Natural killer cell treated with Interleukin-12 subunit alpha and Interleukin-12 subunit beta and Interleukin-15 and Interleukin-18, amount 100 ng/mL, for 72 hours (primary cell): ENCODE data around the gene ALDH1L1. TPM values are rescaled to one million over a fixed set of nuclear protein-coding genes. Genes with fewer than 3 reads are reported as not detected.

Experiments used
- ATAC-seq, 2 donors: fragments of 150-1000 bp; cut with Tn5 transposase in 1 of 2; sonication (Bioruptor Pico), chemical (Tn5 transposase) in 1 of 2; 2 replicates each; pipeline ENCODE4 v1.10.0; 2021
- DNase-seq: peaks from one replicate; pipeline ENCODE4 v3.0.0; 2022; ENCODE audit warnings: low spot score
- H3K27ac Mint-ChIP-seq, 2 donors: 1 replicate in 1 of 2; 2 replicates in 1 of 2; pipeline ENCODE4 v1.8.0; 2022; ENCODE audit warnings: mixed read lengths in 2 of 2, mild to moderate bottlenecking in 1 of 2, moderate library complexity in 1 of 2
- H3K27me3 Mint-ChIP-seq, 2 donors: 1 replicate in 1 of 2; 2 replicates in 1 of 2; pipeline ENCODE4 v1.8.0; 2022; ENCODE audit warnings: mixed read lengths in 2 of 2
- H3K36me3 Mint-ChIP-seq: one replicate; pipeline ENCODE4 v1.8.0; 2022; ENCODE audit warnings: mixed read lengths
- H3K4me1 Mint-ChIP-seq, 2 donors: 1 replicate in 1 of 2; 2 replicates in 1 of 2; pipeline ENCODE4 v1.8.0; 2022; ENCODE audit warnings: low read depth in 2 of 2, mixed read lengths in 2 of 2, mild to moderate bottlenecking in 1 of 2
- H3K4me3 Mint-ChIP-seq: one replicate; pipeline ENCODE4 v1.8.0; 2022; ENCODE audit warnings: mixed read lengths
- H3K9me3 Mint-ChIP-seq: 2 replicates; pipeline ENCODE4 v1.8.0; 2022; ENCODE audit warnings: mixed read lengths
- total RNA-seq, 2 donors: library from RNA; stranded (reverse); gene quantifications; one replicate each; pipeline ENCODE4 v1.2.3, GENCODE V29; 2022

ALDH1L1 gene
- total RNA-seq = not detected

GRCh38 chr3:126180477-126181397 lies at the start of gene ALDH1L1:
Gene ALDH1L1 (minus strand): TSS chr3:126180586. CDS start chr3:126160979, 19,607 bp downstream.
- Mint-ChIP-seq H3K4me3 (no peak within 1 kb of the TSS), H3K27me3 (peaks cover 35 to 41% of the 10 kb centered on the region in 2 donors), H3K36me3 (no peaks in the 10 kb centered on the region), H3K4me1 (no peaks in the 10 kb centered on the region), H3K27ac (no peak within 1 kb of the TSS), H3K9me3 (no peaks in the 10 kb centered on the region)
- DNase-seq (no peak), ATAC-seq (peak in 1 of 2 donors; percentile 29)

- Mint-ChIP-seq H3K36me3 (no peaks in the 10 kb centered on the region), H3K4me3 (no peak overlapping the region), H3K4me1 (no peaks in the 10 kb centered on the region), H3K27ac (no peak overlapping the region), H3K9me3 (no peaks in the 10 kb centered on the region), H3K27me3 (peaks cover 21 to 27% of the 10 kb centered on the region in 2 donors)
- DNase-seq (no peak), ATAC-seq (no peak)
Measured at GRCh38 chr3:126226374-126226773, 46.0 kb upstream of the ALDH1L1 start.

- Mint-ChIP-seq H3K27ac (no peak overlapping the region), H3K27me3 (peaks cover 42 to 75% of the 10 kb centered on the region in 2 donors), H3K9me3 (no peaks in the 10 kb centered on the region), H3K36me3 (no peaks in the 10 kb centered on the region), H3K4me1 (peaks cover 0 to 8% of the 10 kb centered on the region in 2 donors), H3K4me3 (no peak overlapping the region)
- DNase-seq (no peak), ATAC-seq (no peak)
Measured at GRCh38 chr3:126216416-126216815, 36.0 kb upstream of the ALDH1L1 start.

GRCh38 chr3:126213379-126214028 lies 33.1 kb upstream of the ALDH1L1 start:
- no peaks in the 10 kb centered on the region for H3K9me3 Mint-ChIP-seq

GRCh38 chr3:126212620-126213378 lies 32.4 kb upstream of the ALDH1L1 start:
- ATAC-seq (no peak), DNase-seq (no peak)
- peaks cover 48 to 65% of the 10 kb centered on the region in 2 donors for H3K27me3 Mint-ChIP-seq
- peaks cover 0 to 8% of the 10 kb centered on the region in 2 donors for H3K4me1 Mint-ChIP-seq
- H3K36me3 Mint-ChIP-seq = no peaks in the 10 kb centered on the region
- no peaks in the 10 kb centered on the region for H3K9me3 Mint-ChIP-seq
- H3K27ac Mint-ChIP-seq = no peak overlapping the region
- H3K4me3 Mint-ChIP-seq = peak overlapping the region; percentile 25

More at GRCh38 chr3:126213379-126214028, 33.1 kb upstream of the ALDH1L1 start:
- ATAC-seq (no peak), DNase-seq (no peak)
- H3K4me3 Mint-ChIP-seq = no peak overlapping the region
- H3K4me1 Mint-ChIP-seq = peaks cover 0 to 8% of the 10 kb centered on the region in 2 donors
- H3K27me3 Mint-ChIP-seq = peaks cover 44 to 71% of the 10 kb centered on the region in 2 donors
- H3K27ac Mint-ChIP-seq = no peak overlapping the region
- no peaks in the 10 kb centered on the region for H3K36me3 Mint-ChIP-seq

- Mint-ChIP-seq H3K36me3 (no peaks in the 10 kb centered on the region), H3K9me3 (no peaks in the 10 kb centered on the region), H3K4me1 (peaks cover 0 to 8% of the 10 kb centered on the region in 2 donors), H3K27ac (no peak overlapping the region), H3K4me3 (no peak overlapping the region), H3K27me3 (peaks cover 44 to 60% of the 10 kb centered on the region in 2 donors)
- DNase-seq (no peak), ATAC-seq (no peak)
Measured at GRCh38 chr3:126212250-126212619, 31.8 kb upstream of the ALDH1L1 start.

- Mint-ChIP-seq H3K27me3 (peaks cover 38 to 53% of the 10 kb centered on the region in 2 donors), H3K4me3 (no peak overlapping the region), H3K4me1 (peaks cover 0 to 8% of the 10 kb centered on the region in 2 donors), H3K9me3 (no peaks in the 10 kb centered on the region), H3K27ac (no peak overlapping the region), H3K36me3 (no peaks in the 10 kb centered on the region)
- DNase-seq (no peak), ATAC-seq (peak in 1 of 2 donors; percentile 8)
Measured at GRCh38 chr3:126211569-126211968, 31.2 kb upstream of the ALDH1L1 start.

- H3K27ac Mint-ChIP-seq = no peak overlapping the region
- peaks cover 36 to 49% of the 10 kb centered on the region in 2 donors for H3K27me3 Mint-ChIP-seq
- H3K9me3 Mint-ChIP-seq = no peaks in the 10 kb centered on the region
- no peak overlapping the region for H3K4me3 Mint-ChIP-seq
- DNase-seq = no peak
- H3K36me3 Mint-ChIP-seq = no peaks in the 10 kb centered on the region
- peaks cover 0 to 8% of the 10 kb centered on the region in 2 donors for H3K4me1 Mint-ChIP-seq
- peak in 1 of 2 donors; percentile 17 for ATAC-seq
Measured at GRCh38 chr3:126210606-126211005, 30.2 kb upstream of the ALDH1L1 start.

GRCh38 chr3:126209741-126210140 lies 29.4 kb upstream of the ALDH1L1 start:
- DNase-seq (no peak), ATAC-seq (no peak)
- H3K36me3 Mint-ChIP-seq = no peaks in the 10 kb centered on the region
- peaks cover 38 to 50% of the 10 kb centered on the region in 2 donors for H3K27me3 Mint-ChIP-seq
- H3K27ac Mint-ChIP-seq = no peak overlapping the region
- no peaks in the 10 kb centered on the region for H3K9me3 Mint-ChIP-seq
- no peak overlapping the region for H3K4me3 Mint-ChIP-seq
- peaks cover 0 to 8% of the 10 kb centered on the region in 2 donors for H3K4me1 Mint-ChIP-seq

GRCh38 chr3:126208606-126209256 lies 28.3 kb upstream of the ALDH1L1 start:
- Mint-ChIP-seq H3K27me3 (peaks cover 33 to 49% of the 10 kb centered on the region in 2 donors), H3K36me3 (no peaks in the 10 kb centered on the region), H3K27ac (no peak overlapping the region), H3K9me3 (no peaks in the 10 kb centered on the region), H3K4me1 (peaks cover 0 to 8% of the 10 kb centered on the region in 2 donors), H3K4me3 (no peak overlapping the region)
- DNase-seq = no peak
- ATAC-seq = no peak

GRCh38 chr3:126208182-126208581 lies 27.8 kb upstream of the ALDH1L1 start:
- Mint-ChIP-seq H3K9me3 (no peaks in the 10 kb centered on the region), H3K36me3 (no peaks in the 10 kb centered on the region), H3K27me3 (peaks cover 30 to 47% of the 10 kb centered on the region in 2 donors), H3K27ac (no peak overlapping the region), H3K4me1 (peaks cover 0 to 8% of the 10 kb centered on the region in 2 donors), H3K4me3 (no peak overlapping the region)
- ATAC-seq (no peak), DNase-seq (no peak)

GRCh38 chr3:126207166-126207565 lies 26.8 kb upstream of the ALDH1L1 start:
- no peak for DNase-seq
- Mint-ChIP-seq H3K9me3 (no peaks in the 10 kb centered on the region), H3K36me3 (no peaks in the 10 kb centered on the region), H3K4me3 (no peak overlapping the region), H3K27me3 (peaks cover 27 to 45% of the 10 kb centered on the region in 2 donors), H3K4me1 (peaks cover 0 to 4% of the 10 kb centered on the region in 2 donors), H3K27ac (no peak overlapping the region)
- ATAC-seq = no peak
